ACHN (cell line): ENCODE data around the gene LPCAT1.
"Not testable (repeated sequence)": the region's sequence is repeated elsewhere in the genome, so short reads cannot be mapped to it uniquely, and the experiment has no call there.

ENCODE experiments used
- DNase-seq: peaks from one replicate; pipeline ENCODE4 v3.0.0-alpha.2; 2015
- in situ Hi-C: cut with HindIII; loops from 2 replicates; pipeline ENCODE4 v1.10.0; 2017; ENCODE audit warnings: low sequenced_read_pairs, low pct_ligation_motif_present, low pct_unique_long_range_greater_than_20kb

LPCAT1 gene

GRCh38 chr5:1430121-1430795 lies 93.5 kb downstream of the LPCAT1 start:
- in situ Hi-C loops: no loop called here
- DNase-seq: no peak

DNA sequence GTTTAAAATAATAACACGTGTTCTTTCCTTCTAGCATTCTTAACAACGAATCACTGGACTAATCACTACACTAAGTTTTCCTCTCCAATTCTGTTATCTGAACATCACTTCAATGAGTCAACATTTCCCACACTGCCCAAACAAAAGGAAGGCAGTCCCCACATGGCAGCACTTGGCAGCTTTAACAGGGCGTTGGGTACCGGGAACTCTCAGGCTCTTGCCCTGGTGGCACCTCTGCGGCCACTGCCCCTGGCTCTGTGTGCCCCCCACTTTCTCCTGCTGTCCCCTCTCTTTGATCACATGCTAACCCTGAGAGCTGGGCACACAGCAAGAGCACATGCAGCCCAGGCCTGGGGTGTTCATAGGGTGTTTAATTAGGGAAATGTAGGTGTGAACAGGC lies 94.3 kb downstream of the LPCAT1 start:
- no peak for DNase-seq
- in situ Hi-C loops: no loop called here

DNA sequence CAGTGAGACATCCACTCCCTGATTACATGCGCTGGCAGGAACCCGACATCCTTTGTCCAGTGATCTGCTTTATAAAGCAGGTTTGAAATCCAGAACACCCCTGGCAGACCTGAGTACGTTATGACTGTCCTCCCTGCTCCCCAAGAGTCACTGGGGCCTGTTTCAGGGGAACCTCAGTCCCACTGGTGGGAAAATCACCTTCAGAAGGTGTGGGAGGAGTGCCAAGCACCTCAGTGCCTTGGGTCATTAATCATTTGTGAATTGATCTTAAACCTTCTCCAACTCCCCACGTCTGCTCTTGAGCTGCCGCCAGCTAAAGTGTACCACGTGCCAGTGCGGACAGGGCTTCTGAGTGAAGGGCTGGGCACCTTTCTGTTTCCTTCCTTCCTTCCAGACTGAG lies 94.7 kb downstream of the LPCAT1 start:
- no peak for DNase-seq
- in situ Hi-C loops: no loop called here

DNA sequence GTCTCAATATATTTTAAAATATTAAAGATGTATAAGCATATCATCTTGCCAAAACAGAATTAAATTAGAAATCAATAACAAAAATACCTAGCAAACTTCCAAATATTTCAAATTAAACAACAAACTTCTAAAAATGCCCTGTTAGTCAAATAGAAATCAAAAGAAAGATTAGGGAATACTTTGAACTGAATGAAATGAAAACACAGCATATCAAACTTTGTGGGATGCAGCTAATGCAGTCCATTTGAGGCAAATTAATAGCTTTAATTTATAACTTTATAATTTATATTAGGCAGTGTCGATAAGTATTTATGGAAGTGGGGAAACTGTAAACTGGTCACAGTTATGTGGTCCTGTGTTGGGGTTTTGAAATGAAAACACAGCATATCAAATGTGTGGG lies 95.7 kb downstream of the LPCAT1 start:
- DNase-seq: no peak
- in situ Hi-C loops: no loop called here

DNA sequence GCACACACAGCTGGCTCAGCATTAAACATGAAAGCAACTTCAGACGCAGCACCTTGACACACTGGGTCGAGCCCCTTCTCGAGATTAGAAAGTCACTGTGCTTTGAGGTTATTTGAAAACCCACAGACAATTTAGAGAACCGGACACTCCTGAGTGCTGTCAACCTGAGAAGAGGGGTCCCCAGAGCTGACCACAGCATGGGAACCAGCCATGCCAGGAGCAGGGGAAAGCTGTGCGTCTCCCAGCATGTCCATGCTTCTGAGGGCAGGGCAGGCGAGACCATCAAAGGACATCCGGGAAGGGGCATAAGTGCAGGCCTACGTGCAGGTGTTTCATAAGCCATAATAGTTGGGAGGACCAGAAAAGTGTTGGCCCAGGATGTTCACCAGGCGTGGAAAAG lies 99.0 kb downstream of the LPCAT1 start:
- DNase-seq: no peak
- in situ Hi-C loops: no loop called here

GRCh38 chr5:1423901-1424603 lies 99.7 kb downstream of the LPCAT1 start:
- in situ Hi-C loops: no loop called here
- DNase-seq: no peak

- DNase-seq, in situ Hi-C loops: not testable (repeated sequence)
These were observed 101.2 kb downstream of the LPCAT1 start for GRCh38 chr5:1422522-1422921.

GRCh38 chr5:1421521-1422341 lies 102.0 kb downstream of the LPCAT1 start:
- in situ Hi-C loops: no loop called here

DNA sequence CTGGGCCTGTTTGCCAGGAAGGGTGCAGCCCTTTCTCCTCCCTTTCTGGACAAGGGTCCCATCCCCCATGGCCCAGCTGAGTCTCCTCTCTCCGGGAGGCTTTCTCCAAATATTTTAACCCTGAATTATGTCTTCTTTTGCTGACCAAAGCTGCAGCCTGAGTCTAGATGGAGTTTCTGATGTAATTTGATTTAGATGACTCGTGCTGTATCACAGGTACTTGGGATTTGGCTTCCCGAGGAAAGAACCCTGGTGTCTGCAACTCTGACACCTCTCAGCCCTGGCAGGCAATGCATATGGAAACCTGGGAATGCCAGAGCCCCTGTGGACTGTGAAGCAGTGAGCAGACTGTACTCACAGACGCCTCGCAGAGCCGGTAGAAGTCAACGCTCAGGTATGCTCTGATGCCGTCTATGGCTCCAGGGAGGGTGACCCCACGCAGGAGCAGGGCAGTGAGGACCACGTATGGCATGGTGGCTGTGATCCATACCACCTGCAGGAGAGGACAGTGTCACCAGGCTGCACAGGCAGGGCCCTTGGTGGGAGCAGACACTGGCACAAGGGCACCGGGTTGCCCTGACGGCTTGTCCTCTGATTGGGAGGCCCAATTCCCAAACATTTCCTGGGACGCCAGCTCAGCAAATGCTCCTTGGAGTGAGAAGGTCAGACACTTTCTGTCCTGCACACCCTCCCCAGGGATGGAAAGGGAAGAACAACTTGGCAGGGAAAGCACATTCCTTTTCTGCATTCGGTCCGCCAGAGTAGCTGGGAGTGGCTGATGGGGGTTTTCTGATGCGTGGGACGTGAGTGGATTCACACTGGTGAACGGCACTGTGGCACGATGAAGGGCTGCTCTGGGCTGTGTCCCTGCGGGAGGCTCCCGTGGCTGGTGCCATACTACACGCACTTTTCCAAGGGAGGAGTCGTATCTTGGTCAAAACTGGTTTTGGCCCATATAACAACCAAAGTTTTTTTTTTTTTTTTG lies 103.3 kb downstream of the LPCAT1 start:
- in situ Hi-C loops: no loop called here
- DNase-seq: no peak

More at GRCh38 chr5:1421521-1422341, 102.0 kb downstream of the LPCAT1 start:
- no peak for DNase-seq

DNA sequence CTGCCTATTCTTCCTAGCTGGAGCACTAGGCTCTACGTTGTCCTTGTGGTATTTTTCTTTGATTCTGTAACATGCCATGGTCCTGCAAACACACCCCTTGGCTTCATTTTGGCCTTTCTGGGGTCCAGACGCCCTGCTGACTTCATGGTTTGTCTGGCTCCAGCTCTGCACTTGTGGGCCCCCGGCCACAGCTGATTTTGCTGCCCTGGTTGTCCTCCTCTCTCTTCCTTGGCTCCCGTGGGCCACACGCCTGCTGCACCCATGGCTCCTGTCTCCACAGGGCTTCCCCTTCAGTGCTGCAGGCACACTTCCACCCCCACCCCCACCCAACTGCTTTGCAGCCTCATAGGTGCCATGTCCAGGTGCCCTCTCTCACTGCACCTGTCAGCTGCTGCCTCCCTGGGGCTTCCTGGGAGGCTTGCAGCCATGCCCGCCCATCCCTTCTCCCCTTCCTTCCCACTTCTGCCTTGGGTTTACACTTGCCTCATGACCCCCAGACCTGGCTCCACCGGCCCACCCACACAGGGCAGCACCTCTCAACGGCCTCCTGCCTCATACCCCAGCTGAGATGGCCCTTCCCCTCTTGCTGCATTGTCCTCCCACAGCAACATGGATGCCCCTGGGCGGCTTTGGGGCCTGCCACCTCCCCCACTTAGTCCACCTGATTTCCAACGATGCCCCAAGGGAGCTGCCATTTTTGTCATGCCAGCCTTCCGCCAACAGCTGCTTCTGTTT lies 104.1 kb downstream of the LPCAT1 start:
- DNase-seq: no peak

GRCh38 chr5:1418921-1419280 lies 104.9 kb downstream of the LPCAT1 start:
- in situ Hi-C loops: no loop called here
- DNase-seq: no peak

More for the DNA sequence above, 104.1 kb downstream of the LPCAT1 start:
- in situ Hi-C loops: no loop called here

GRCh38 chr5:1418238-1418920 lies 105.4 kb downstream of the LPCAT1 start:
- DNase-seq: no peak
- in situ Hi-C loops: no loop called here

DNA sequence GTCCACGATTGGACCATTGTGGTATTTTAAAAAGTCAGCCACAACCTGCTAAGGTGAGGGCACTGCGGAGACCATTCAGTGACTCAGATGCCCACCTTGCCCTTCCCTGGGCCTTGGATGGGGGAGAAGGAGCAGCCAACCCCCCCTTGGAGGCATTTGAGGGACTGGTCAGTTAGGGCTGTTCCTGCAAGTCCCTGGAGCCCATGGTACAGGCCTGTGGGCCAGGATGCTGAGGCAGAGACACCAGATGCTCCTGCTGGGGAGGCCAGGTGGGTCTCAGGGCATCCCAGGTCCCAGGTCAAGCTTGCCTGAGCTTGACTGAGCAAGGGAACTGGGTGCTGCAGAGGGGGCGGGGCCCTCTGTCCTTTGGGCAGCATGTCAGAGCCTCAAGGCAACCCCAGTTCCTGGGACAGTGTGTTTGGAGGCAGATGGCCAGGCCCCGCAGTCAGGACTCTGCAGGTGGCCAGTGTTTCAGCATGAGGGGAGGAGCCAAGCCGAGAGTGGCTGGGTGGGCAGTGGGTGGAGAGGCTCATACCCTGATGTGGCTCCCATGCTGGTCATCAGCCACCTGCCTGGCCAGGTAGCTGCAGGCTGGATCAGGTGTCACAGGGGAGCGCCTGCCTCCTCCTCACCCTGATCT lies 106.1 kb downstream of the LPCAT1 start:
- DNase-seq: no peak
- in situ Hi-C loops: no loop called here

DNA sequence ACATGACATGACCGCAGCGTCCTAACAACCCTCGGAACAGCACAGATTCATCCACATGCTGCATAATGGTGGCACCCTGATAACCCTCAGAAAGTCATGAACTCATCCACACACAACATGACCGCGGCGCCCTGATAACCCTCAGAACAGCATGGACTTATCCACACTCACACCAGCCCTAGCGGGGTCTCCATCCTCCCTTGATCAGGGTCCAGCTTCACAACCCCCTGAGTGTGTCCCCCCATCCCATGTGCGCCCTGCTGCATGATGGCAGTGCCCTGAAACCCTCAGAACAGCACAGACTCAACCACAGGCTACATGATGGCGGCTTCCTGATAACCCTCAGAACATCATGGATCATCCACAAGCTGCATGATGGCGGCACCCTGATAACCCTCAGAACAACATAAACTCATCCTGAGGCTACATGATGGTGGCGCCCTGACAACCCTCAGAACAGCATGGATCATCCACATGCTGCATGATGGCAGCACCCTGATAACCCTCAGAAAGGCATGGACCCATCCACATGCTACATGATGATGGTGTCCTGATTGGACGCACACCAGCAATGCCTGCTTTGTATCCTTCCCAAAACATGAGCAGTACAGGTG lies 106.8 kb downstream of the LPCAT1 start:
- in situ Hi-C loops: no loop called here
- no peak for DNase-seq

DNA sequence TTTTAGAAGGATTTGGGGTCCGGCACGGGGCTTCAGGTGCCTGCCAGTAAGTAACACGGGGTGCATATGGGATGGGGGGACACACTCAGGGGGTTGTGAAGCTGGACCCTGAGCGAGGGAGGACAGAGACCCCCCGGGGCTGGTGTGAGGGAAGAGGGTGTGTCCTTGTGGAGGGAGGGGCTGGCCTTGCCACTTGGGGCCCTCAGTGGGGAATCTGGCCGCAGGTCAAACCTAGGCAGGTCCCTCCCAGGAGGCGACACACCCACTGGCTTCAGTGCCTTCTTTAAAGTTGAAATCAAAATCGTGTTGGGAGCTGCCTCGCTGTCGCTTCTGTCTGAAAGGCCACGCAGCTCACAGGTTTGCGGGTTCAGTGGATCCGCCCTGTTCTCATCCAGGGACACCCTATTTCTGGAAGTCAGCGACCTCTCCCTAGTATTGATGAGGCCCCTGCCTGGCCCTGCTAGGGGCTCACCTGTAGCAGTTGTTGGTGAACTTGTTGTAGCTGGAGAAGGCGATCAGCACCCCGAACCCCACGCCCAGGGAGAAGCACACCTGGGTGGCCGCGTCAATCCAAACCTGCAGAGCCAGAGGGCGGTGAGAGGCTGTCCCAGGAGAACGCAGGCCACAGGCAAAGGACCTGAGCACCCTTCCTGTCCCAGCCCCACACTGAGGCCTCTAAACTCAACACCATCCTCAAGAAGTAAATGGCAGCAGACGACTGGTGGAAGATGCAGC lies 108.0 kb downstream of the LPCAT1 start:
- no peak for DNase-seq
- in situ Hi-C loops: no loop called here

DNA sequence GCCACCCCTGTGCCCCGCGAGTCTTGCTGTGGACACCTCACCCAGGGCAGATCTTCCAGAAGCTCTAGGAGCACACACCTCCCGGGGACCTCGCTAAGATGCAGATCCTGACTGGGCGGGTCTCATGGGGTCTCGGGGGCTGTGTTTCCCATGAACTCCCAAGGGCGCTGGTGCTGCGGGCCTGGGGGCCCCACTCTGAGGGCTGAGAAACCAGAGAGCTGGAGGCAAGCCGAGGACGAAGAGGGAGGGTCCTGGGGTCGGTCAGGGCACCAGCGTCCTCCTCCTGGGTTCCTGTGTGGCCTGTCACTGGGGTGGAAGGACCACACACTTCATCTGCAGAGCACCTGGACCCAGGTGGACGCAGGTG lies 108.7 kb downstream of the LPCAT1 start:
- in situ Hi-C loops: no loop called here
- DNase-seq: no peak
